ENCODE measurements around the gene ZFYVE21.

The ZFYVE21 gene

DNA sequence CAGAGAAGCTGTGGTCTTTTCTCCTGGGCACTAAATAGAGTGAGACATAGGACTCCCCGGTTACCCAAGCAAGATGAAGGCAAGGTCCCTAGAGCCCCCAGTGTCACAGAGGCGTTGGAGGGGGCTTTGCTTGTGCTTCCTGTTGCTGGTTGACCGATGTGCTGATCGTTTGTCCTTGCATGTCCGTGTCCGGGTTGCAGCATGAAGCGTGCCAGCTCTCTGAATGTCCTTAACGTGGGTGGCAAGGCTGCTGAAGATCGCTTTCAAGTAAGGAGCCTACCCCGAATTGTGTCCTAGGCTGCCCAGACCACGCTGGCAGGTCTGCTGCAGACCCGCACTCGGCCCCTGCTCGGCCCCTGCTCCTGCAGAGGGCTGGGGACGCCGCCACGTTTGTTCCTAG is 23.5 kb upstream of the ZFYVE21 start:
- DNase-seq (ENCODE audit: low read depth) = no peak

DNA sequence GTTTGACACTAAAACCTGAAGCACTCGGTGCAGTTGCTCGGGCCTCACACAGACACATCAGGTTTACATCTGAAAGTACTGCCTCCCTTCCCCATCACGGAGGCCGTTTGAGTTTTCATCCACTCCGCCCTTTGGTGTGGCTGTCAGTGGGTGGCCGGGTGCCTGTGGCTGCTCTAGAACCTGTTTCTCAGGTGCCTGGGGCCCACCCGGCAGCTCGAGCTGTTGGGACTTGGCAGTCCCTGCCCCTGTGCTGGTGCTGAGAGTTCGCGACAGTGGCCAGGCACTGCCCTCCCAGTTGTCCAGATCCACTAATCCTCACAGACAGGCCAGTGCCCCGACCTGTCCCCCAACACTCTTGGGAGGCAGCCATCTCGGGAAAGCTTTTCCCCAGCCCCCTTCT is 22.7 kb upstream of the ZFYVE21 start:
- no peak for DNase-seq (ENCODE audit: low read depth)

DNA sequence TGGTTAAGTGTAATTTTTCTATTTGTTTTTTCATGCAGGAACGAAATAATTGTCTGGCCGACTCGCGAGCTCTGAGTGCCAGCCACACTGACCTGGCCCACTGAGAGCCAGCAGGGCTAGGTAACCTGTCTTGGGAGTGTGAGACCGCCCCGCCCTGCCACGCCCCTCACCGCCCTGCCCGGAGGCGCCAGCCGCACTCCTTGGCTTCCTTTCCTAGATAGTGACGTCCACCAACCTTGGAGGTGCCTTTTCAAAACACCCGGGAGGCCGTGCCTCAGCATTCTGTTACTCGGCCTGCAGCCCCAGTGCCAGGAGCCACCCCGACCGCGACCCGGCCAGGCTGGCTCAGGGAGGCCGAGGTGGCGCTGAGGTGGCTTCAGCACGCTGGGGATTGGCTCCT is 22.1 kb upstream of the ZFYVE21 start:
- no peak for DNase-seq (ENCODE audit: low read depth)

DNA sequence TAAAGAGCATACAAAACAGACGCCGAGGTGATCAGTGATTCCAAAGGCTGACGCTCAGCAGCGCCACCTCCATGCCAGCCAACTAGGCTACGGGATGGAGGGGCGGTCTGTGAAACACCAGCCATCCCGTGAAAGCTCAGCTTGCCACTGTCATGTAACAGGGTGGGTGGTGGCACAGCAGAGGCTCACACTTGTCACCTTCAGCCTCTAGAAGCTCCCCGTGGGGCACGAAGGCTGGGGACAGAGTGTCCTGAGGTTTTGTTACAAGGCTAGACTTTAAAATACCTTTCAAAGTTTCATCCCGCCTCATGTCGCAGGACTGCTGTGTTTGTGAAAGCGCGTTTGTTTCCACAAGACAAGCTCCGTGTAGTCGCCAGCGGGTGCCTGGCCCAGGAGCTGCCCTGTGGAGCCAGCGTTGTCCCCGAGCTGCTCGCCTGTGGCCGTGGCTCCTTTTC is 21.0 kb upstream of the ZFYVE21 start:
- no peak for DNase-seq (ENCODE audit: low read depth)

DNA sequence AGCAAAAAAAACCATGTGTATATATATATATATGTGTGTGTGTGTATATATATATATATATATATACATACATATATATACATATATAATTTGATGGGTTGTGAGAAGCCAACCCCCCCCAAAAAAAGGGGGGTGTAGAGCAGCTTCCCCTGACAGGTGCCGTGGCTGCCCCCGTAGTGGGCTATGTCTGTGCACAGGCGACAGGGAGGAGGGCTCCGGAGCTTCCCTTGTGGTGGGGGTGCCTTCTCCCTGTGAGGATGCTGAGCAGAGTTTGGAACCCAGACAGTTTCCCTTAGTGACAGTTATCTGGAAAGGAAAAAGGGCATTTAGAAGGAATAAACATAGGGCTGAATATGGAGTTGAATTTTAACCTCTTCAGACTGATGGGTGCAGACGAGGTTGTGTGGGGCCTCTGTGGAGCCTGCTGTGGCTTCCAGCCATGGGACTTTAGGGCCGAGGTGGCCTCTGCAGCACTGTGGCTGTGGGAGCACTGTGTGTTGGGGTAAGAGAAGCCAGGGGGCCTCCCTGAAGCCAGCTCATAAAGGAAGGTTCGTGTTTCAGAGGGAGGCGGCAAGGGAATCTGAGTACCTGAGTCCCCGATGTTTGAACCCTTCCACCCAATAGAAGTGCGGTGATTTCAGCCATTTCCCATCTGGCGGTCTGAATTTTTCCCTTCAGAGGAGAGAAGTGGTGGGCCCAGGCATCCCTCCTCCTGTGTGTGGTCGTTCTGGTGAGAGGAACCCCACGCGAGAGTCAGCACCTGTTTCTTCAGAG is 20.1 kb upstream of the ZFYVE21 start:
- DNase-seq (ENCODE audit: low read depth) = no peak

DNA sequence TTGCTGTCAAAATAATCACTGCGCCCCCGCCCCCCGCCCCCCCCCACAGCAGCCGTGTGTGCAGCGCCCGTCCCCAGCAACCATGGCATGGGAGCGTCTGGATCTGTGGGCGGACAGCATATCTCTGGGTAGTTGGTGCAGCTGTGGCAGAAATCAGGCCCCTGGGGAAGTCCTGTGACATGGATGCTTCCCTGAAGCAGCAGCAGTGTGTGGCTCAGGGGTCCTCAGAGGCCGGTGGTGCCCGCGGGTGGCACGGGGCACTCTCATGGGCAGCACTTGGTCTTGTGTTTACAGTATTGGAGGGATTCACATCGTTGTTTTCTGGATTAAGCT is 19.6 kb upstream of the ZFYVE21 start:
- DNase-seq (ENCODE audit: low read depth) = no peak

DNA sequence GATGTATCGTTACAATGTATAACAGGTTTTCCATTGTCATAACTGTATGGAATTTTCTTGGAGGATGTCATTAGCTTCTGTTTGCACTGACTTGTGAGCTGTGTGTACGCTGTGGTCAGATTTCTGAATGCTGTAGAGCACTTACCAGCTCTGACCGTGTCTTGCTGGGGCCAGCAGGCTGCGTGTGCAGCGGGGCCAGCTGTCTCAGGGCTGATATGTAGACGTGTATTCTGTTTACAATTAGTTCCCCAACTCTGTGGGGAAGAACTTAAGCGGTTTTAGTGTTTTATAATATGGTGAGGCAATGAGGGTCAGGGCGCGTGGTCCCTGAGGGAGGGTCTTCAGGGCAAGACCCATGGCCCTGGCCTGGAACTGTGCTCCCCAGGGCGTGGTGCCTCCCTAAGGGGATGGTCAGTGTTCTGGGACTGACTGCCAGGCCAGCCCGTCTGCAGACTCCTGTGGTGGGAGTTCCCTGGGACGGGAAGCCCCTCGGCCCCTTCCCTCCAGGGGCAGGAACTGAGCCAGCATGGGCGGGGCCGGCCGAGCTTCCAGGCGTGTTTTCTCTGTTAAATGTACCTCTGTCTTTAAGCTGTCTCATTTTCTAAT is 19.0 kb upstream of the ZFYVE21 start:
- no peak for DNase-seq (ENCODE audit: low read depth)

DNA sequence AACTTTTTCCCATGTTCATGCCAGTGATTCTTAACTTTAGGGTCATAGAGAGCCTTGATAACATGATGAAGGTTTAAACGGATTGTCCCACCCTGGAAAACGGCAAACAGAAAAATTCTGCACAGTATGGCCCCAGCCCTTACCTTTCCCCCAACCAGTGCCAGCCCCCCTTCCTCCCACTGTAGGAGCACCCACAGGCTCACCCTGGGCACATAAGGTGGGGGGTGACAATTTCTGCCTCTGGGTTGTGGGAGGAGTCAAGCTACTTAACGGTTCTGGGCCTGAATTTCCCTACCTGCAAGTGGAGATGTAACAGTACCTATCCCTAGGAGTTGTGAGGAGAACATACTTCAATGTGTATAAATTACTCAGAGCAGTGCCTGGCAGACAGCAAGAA is 18.4 kb upstream of the ZFYVE21 start:
- no peak for DNase-seq (ENCODE audit: low read depth)

DNA sequence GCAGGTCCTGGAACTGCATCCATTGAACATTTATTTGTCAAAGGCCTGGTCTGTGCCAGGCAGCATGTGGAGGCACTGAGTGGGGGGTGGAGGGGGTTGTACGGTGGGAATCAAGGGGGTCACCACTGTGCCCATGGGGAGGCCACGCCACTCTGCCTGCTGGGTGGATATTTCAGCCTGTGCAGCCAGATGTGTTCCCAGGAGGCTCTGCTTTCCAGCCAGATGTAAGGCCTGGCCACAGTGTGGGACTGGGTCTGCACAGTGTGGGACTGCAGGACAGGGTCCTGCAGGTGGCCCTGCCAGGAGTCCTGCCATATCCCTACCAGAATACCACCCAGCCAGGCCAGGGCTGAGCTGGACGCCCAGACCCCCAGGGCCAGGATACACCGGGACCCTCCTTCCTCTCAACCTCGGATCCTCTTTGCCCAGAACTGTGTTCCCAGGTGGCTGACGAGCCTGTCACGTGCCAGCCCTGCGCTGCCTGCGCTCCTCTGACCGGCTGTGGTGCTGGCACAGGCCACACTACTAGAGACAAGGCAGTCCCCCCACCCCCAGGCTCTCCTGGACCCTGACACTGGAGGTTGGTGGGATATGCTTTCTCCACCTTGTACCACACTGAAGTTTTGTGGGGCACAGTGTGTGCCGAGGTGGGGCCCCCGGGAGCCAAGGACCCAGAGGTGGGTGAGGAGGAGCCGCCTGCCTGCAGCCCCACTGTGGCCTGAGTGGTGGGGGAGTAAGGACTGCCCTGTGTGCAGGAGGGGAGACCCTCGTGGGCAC is 17.8 kb upstream of the ZFYVE21 start:
- no peak for DNase-seq (ENCODE audit: low read depth)

DNA sequence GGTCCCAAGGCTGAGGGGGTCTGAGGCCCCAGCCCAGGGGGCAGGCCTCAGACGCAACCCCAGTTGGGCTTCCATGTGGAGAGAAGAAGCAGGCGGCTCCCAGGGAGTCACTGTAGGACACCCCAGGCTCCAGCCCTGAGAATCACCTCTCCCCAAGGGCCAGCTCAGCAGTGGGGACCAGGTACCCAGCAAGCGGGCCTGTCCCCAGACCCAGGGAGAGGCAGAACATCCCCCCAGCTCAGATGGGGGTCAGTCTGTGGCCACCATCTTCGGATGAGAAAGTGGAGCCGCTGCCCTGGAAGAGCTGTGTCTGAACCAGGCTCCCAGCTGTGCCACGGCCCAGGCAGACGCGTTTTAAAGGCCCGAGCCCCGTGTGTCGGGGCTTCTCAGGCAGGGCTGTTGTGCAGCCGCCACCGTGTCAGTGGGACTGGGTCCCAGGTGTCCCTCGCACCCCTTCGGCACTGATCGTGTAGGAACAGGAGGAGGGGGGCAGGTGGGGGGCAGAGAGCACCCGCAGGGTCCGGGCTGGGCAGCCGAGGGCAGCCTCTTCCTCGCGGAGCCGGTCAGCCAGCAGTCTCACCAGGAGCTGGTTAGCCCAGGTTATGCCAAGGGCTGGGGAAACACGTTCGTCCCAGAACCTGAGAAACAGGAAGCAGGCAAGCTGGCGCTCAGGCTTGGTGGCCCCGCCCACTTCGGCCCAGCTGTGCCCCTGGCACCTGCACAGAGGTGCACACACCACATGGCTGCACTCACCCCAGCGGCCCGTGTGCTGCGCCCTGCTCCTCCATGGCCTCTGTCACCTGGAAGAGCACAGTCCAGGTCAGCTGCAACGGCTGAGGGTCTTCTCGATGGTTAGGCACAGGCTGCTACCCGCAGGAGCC is 17.0 kb upstream of the ZFYVE21 start:
- DNase-seq (ENCODE audit: low read depth) = no peak

DNA sequence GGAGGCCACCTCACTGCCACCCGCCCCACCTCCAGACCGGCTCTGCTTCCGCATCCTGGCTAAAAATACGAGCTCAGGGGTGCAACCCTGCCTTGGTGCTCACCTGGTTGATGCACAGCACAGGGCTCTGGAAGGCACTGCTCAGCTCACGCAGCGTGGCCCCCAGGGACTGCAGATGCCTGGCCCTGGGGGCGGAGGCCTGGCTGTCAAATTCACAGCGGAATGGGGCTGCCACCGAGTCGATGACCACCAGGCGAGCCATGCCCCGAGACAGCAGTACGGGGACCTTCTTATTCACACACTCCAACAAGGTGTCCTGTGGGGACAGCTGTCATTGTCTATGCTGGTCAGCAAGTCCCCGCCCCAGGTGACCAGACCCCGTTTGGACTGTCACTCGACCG is 16.3 kb upstream of the ZFYVE21 start:
- DNase-seq (ENCODE audit: low read depth) = no peak

DNA sequence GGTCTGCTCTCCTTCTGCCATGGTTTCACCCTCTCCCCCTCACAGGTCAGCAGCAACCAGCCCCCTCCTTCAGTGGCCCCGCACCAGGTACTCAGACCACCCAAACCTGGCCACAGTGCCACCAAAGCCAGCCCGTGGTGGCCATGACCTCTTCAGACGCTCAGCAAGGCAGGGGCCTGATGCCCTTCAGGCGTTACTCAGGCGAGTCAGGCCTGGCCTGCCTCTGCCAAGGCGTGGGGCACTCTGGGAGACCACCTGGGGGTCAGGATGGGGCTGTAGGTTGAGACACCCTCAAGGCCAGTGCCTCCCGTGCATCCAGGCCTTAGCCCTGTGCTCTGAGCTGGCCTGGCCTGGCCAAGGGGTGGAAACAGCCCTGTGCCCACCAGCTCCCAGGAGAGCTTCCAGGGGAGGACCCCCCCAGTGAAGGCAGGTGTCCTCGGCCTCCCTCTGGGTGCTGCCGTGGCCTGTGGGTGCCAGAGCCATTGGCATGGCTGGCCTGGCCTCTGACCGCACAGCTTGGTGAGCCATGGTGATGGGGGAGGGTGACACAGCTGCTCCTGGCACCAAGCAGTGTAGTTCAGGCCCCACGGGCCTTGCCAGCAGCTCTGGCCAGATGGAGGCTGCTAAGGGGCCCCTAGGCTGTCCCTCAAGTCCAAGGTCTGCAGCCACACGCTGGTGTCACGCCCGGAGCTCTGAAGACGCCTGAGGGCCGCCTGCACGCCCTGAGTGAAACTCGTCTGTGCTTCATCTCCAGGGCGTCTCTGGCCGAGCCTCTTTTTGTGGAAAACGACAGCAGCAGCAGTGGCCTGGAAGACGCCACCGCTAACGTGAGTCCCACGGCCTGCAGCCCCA is 15.5 kb upstream of the ZFYVE21 start:
- DNase-seq (ENCODE audit: low read depth) = no peak

DNA sequence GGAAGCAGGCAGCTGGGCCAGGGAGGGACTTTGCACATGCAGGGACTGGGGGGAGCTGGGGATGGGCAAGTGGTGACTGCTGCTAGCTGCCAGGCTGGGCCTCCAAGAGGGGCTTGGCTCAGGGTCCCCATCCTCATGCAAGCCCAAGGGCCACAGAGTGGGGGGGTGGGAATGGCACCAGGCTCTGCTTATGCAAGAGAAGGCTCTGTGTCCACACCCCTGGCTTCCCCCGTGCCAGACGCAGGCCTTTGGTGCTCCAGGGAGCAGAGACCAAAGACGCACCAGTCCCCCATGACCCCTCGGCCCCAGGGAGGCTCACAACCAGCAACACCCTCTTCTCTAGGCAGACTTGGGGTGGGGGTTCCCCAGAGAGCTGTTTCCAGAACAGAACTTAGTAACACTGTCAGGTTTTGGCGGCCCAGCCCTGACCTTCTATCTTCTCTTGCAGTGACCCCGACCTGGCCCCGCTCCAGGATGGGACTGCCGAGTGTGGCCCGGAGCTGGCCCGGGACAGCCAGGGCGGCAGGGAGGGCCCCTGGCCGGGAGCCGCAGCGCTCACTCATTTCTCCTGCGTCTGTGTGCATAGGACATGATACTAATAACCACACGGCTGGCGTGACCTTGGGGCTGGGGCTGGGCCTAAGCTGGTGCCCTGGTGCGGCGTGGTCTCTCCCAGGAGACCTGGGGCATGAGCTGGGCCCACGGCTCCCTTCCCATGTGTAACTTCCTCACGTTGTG is 14.7 kb upstream of the ZFYVE21 start:
- no peak for DNase-seq (ENCODE audit: low read depth)

DNA sequence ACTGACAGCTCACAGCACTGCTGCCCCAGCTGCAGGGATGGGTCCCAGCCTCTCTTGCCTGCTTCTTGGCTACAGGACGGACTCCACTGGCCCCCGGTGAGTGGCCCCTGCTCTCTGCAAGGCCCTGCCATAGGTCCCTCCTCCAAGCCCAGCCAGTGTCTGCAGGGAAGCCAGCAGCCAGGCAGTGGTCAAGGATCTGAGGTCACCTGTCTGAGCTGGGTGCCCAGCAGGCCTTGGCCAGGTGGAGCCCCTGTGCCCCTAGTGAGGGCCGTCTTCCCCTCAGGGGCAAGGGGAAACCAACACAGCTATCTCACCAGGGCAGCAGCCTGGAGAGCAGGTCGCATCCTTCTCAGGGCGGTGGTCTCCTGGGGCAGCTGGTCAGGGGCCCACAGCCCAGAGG is 13.5 kb upstream of the ZFYVE21 start:
- no peak for DNase-seq (ENCODE audit: low read depth)

DNA sequence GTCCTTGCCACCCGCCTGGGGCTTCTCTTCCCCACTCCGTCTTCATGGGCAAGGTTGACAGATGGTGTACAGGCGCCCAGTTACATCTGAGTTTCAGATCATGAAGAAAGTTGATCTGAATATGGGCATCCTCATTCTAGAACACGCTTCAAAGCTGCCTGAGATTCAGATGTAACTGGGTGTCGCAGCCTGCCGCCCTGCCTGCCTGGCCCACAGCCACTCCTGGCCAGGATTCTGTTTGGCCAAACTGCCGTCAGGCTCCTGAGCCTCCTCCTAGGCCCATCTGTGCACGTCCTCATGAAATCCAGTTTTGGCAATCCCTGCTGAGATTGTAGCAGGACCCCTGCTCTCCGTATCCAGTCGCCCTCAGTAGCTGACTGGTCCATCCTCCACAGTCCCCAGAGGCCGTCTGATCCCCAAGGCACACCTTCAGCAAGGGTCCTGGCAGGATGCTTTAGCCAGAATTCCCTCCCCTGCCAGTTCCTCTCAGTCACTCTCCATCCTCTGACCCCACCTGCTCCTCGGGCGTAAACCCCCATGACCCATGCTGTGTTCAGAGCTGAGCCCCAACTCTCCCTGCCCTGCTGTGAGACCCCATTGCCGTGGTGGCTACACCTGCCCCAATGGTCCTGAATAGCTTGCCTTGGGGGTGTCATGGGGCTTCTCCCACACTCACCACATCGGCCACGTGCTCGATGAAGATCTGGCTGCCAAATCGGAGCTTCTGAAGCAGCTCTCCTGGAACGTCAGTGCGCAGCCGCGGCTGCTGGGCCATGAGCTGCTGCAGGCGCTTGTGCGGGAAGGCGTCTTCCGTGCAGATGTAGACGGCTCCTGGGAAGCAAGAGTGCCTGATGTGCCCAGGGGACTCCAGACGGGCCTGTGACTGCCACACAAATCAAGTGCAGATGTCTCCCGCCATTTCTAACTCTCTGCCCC is 12.8 kb upstream of the ZFYVE21 start:
- DNase-seq (ENCODE audit: low read depth) = no peak

DNA sequence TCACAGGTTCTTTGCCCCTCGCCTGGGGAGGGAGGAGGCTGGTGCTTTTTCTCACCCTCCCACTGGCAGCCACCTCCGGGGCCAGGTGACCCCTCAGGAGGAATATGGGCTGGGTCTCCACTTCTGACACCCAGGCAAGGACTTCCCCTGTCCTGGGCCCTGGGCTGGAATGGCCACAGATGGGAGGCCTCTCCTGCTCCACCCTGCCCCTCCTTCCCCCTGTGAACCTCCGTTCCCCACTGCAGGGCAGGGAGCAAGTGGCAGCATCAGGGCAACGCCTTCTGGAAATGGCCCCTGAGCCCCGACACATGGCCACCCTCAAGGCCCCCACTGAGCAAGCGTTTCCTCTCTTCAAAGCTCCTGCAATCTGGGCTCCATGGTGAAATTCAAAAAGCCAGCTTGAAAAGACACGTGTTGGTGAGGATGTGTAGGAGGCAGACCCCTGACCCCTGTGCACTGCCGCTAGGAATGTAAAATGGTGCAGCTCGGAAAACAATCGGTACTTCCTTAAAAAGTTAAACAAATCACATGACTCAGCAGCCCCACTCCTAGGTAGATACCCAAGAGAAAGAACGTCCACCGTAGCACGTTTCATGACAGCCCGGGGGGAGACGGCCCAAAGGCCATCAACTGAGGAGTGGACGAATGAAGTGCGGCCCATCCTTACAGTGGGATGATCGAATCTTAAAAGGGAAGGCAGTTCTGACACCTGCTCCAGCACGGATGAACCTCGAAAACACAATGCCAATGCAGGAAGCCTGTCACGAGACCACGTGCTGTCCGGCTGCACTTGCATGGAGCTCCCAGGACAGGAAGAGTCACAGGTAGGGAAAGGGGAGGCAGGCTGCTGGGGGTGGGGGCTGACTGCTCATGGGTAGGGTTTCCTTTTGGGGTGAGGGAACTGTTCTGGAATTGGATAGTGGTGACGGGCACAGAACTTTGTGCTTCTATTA is 11.9 kb upstream of the ZFYVE21 start:
- DNase-seq (ENCODE audit: low read depth) = no peak

DNA sequence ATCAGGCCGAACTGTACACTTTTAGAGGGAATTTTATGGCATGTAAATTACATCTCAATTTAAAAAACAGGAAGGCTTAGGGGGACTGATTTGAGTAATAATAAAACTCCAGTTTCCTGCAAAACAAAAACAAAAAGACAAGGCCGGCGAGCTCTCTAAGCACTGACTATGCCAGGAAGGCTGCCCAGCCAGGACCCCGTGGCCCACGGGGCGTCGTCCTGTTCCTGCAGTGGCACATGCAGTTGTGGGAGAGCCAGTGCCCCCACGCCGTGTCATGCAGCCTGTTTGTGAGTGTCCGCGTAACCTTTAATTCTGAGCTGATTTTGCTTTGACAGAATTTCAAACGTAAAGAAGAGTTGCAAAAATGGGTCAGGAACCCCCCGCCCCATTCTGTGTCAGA is 10.9 kb upstream of the ZFYVE21 start:
- DNase-seq (ENCODE audit: low read depth) = no peak

DNA sequence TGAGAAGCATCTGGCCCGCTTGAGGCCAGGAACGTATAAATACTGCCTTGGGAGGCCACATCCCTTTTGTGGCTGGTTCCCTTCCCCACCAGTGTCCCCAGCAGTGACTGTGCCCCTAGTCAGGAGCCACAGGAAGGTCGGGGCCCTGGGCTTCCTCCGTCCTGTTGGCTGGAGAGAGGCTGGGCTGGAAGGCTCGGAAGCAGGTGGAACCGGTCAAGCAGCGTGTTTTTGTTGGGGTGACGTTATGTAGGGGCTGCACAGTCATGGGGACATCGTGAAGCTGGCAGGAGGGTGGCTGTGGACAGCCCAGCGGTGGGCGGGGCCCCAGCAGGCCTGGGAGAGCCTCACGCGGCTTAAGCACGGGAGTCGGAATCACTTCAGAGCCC is 10.5 kb upstream of the ZFYVE21 start:
- DNase-seq (ENCODE audit: low read depth) = no peak
